ENCODE data around the gene HTR4. TPM values are rescaled to one million over a fixed set of nuclear protein-coding genes. Genes with fewer than 3 reads are reported as not detected.

The HTR4 gene
- polyA plus RNA-seq, 3 donors: not detected

DNA sequence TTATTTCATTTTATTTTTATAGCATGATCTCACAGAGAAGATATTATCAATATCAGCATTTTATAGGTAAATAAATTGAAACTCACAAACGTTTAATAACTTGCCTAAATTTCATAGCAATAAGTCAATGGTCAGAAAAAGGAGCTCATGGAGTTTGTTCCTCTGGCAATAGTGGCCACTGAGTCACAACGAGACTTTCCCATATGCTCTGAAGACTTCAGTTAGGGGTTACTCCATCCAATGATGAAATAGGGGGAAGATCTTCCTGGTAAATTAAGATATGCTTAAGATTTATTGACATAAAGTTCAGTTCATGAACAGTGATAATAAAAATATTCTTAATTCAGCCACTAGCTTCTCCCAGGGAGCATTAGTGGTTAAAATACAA lies 43.5 kb upstream of the HTR4 start:
- H3K4me1 Mint-ChIP-seq: peaks cover 11% of the 10 kb centered on the region
- Histone ChIP-seq H3K4me2 (replicated peaks; ENCODE audit: extremely low read depth, low read length, poor library complexity, severe bottlenecking) (no peak overlapping the region), H3K36me3 (replicated peaks in 1 of 2; ENCODE audit: control insufficient read depth in 1 of 2, insufficient read depth in 2 of 2, low read length in 2 of 2) (no peaks in the 10 kb centered on the region), H3K4me3 (replicated peaks in 1 of 3; ENCODE audit: low read depth in 2 of 3, low read length in 3 of 3) (no peak overlapping the region), H3K27me3 (ENCODE audit: control insufficient read depth in 2 of 2, insufficient read depth in 2 of 2, low read length in 2 of 2) (no peaks in the 10 kb centered on the region), H3K4me1 (ENCODE audit: control insufficient read depth in 1 of 2, insufficient read depth in 2 of 2, low read length in 2 of 2) (peaks cover 14 to 15% of the 10 kb centered on the region in 2 donors), H4K20me1 (ENCODE audit: insufficient read depth, low read length) (no peaks in the 10 kb centered on the region), H3K9me3 (replicated peaks in 1 of 2; ENCODE audit: control insufficient read depth in 1 of 2, insufficient read depth in 1 of 2, low read length in 2 of 2) (no peaks in the 10 kb centered on the region), H3K27ac (ENCODE audit: low read depth in 1 of 2, low read length in 2 of 2) (no peak overlapping the region), H3K79me2 (ENCODE audit: insufficient read depth, low read length) (no peaks in the 10 kb centered on the region), H2AFZ (ENCODE audit: insufficient read depth, low read depth, low read length, poor library complexity, severe bottlenecking) (no peak overlapping the region), H3K9ac (ENCODE audit: insufficient read depth, low read length, poor library complexity, severe bottlenecking) (no peak overlapping the region)
- H3K4me3 Mint-ChIP-seq: no peak overlapping the region
- H3K27ac Mint-ChIP-seq: no peak overlapping the region
- H3K9me3 Mint-ChIP-seq: peaks cover 0 to 6% (median 2%) of the 10 kb centered on the region in 7 donors
- DNase-seq: no peak
- WGBS (ENCODE audit: insufficient coverage): no CpG with 5 or more reads among the region's 2 CpGs
- intact Hi-C loops (cut with micrococcal nuclease): no loop called here
- peaks cover 0 to 4% (median 0%) of the 10 kb centered on the region in 3 donors for H3K27me3 Mint-ChIP-seq (ENCODE audit: low read depth in 3 of 3)
- no peaks in the 10 kb centered on the region for H3K36me3 Mint-ChIP-seq
- TF ChIP-seq CTCF (IDR thresholded peaks at IDR 0.05): no peak

GRCh38 chr5:148697180-148697808 lies 43.0 kb upstream of the HTR4 start:
- no peak overlapping the region for H2AFZ ChIP-seq (ENCODE audit: insufficient read depth, low read depth, low read length, poor library complexity, severe bottlenecking)
- 64% methylated on average over 2 of the region's 6 CpGs for WGBS (ENCODE audit: insufficient coverage)
- Mint-ChIP-seq H3K9me3 (peaks cover 0 to 6% (median 2%) of the 10 kb centered on the region in 7 donors), H3K4me1 (peaks cover 11% of the 10 kb centered on the region), H3K27me3 (ENCODE audit: low read depth in 3 of 3) (peaks cover 0 to 4% (median 0%) of the 10 kb centered on the region in 3 donors), H3K36me3 (no peaks in the 10 kb centered on the region), H3K4me3 (no peak overlapping the region), H3K27ac (no peak overlapping the region)
- H3K27ac ChIP-seq (ENCODE audit: low read depth in 1 of 2, low read length in 2 of 2): no peak overlapping the region
- peaks cover 14 to 15% of the 10 kb centered on the region in 2 donors for H3K4me1 ChIP-seq (ENCODE audit: control insufficient read depth in 1 of 2, insufficient read depth in 2 of 2, low read length in 2 of 2)
- TF ChIP-seq CTCF (IDR thresholded peaks at IDR 0.05): no peak
- no peaks in the 10 kb centered on the region for H3K27me3 ChIP-seq (ENCODE audit: control insufficient read depth in 2 of 2, insufficient read depth in 2 of 2, low read length in 2 of 2)
- DNase-seq: no peak
- H3K79me2 ChIP-seq (ENCODE audit: insufficient read depth, low read length): no peaks in the 10 kb centered on the region
- H3K4me2 ChIP-seq (replicated peaks; ENCODE audit: extremely low read depth, low read length, poor library complexity, severe bottlenecking): no peak overlapping the region
- H3K4me3 ChIP-seq (replicated peaks in 1 of 3; ENCODE audit: low read depth in 2 of 3, low read length in 3 of 3): no peak overlapping the region
- H3K9ac ChIP-seq (ENCODE audit: insufficient read depth, low read length, poor library complexity, severe bottlenecking): no peak overlapping the region
- H3K36me3 ChIP-seq (replicated peaks in 1 of 2; ENCODE audit: control insufficient read depth in 1 of 2, insufficient read depth in 2 of 2, low read length in 2 of 2): no peaks in the 10 kb centered on the region
- no peaks in the 10 kb centered on the region for H3K9me3 ChIP-seq (replicated peaks in 1 of 2; ENCODE audit: control insufficient read depth in 1 of 2, insufficient read depth in 1 of 2, low read length in 2 of 2)
- no peaks in the 10 kb centered on the region for H4K20me1 ChIP-seq (ENCODE audit: insufficient read depth, low read length)
- intact Hi-C loops (cut with micrococcal nuclease): no loop called here
